Upper lobe of right lung (tissue), 1 donor: Measurements from ENCODE around the gene TMC3. TPM values are rescaled to one million over a fixed set of nuclear protein-coding genes. Genes with fewer than 3 reads are reported as not detected.

Experiments used
- ATAC-seq: fragments of 200-7000 bp; cut with Tn5 transposase; one replicate; pipeline ENCODE4 v1.9.1; 2020; ENCODE audit warnings: mild to moderate bottlenecking, moderate library complexity
- DNase-seq: peaks from one replicate; pipeline ENCODE4 v3.0.0-alpha.2; 2020
- H3K27ac ChIP-seq: fragments of 200-600 bp; one replicate; pipeline ENCODE4 v1.8.0; 2022
- H3K27me3 ChIP-seq: fragments of 200-600 bp; one replicate; pipeline ENCODE4 v1.8.0; 2022; ENCODE audit warnings: mild to moderate bottlenecking
- H3K36me3 ChIP-seq: fragments of 200-600 bp; one replicate; pipeline ENCODE4 v1.8.0; 2022
- H3K4me1 ChIP-seq: fragments of 200-600 bp; one replicate; pipeline ENCODE4 v1.8.0; 2022
- H3K4me3 ChIP-seq: fragments of 200-600 bp; one replicate; pipeline ENCODE4 v1.8.0; 2022; ENCODE audit warnings: mild to moderate bottlenecking
- H3K9me3 ChIP-seq: fragments of 200-600 bp; one replicate; pipeline ENCODE4 v1.8.0; 2022
- CTCF ChIP-seq: fragments of 200-600 bp; IDR thresholded peaks from one replicate; pipeline ENCODE4 v1.8.0; 2022; ENCODE audit warnings: antibody characterized with exemption
- intact Hi-C: fragments of 100-400 bp; cut with DNase I; formaldehyde crosslinking; loops from one replicate; pipeline ENCODE4 v1.11.0; 2022
- total RNA-seq: library from RNA; stranded (reverse); fragmentation: NEBNext Ultra II Directional; extraction: Animal tissue kit (Norgen Biotek cat#: 25700); gene quantifications from one replicate; pipeline ENCODE4 v1.2.1, GENCODE V29; 2021
- donor health status: DM: no; HTN: yes; CAD: no; lungs with severe emphysema.

The TMC3 gene
- total RNA-seq, 1 donor from 2014 or later: not detected

- intact Hi-C loops: loop anchor here (10.0 kb wide), 1 partner anchor 57 kb away; no protein-coding TSS in a partner anchor
- H3K9me3 ChIP-seq: no peaks in the 10 kb centered on the region
- H3K4me3 ChIP-seq: no peak overlapping the region
- no peak for ATAC-seq
- H3K27ac ChIP-seq: no peak overlapping the region
- H3K4me1 ChIP-seq: no peaks in the 10 kb centered on the region
- no peak for DNase-seq
- H3K27me3 ChIP-seq: no peaks in the 10 kb centered on the region
- no peak for TF ChIP-seq CTCF
- H3K36me3 ChIP-seq: no peaks in the 10 kb centered on the region
These were observed 17.6 kb upstream of the TMC3 start for GRCh38 chr15:81391657-81392056.

DNA sequence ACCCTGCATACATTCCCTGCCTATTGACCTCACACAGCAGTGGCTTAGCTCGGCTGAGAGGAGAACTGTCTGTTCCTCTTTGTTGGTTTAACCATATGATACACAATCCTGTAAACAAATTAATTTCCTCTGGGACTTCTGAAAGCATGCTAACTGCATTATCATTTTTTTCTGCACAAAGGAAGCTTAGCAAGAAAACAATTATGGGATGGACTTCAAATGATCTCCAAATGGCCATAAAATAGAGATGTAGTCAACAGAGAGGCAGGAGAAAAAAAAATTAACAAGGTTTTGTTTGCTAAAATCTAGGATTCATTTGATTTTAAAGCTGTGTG lies 14.4 kb upstream of the TMC3 start:
- intact Hi-C loops: no loop called here
- no peak for ATAC-seq
- no peak for TF ChIP-seq CTCF
- Histone ChIP-seq H3K36me3 (no peaks in the 10 kb centered on the region), H3K27ac (no peak overlapping the region), H3K27me3 (no peaks in the 10 kb centered on the region), H3K9me3 (no peaks in the 10 kb centered on the region), H3K4me1 (no peaks in the 10 kb centered on the region), H3K4me3 (no peak overlapping the region)
- DNase-seq: no peak

- ATAC-seq: no peak
- Histone ChIP-seq H3K4me3 (no peak overlapping the region), H3K27me3 (no peaks in the 10 kb centered on the region), H3K4me1 (no peaks in the 10 kb centered on the region), H3K36me3 (no peaks in the 10 kb centered on the region), H3K27ac (no peak overlapping the region), H3K9me3 (no peaks in the 10 kb centered on the region)
- no peak for DNase-seq
- intact Hi-C loops: no loop called here
- TF ChIP-seq CTCF: no peak
These were observed 13.8 kb upstream of the TMC3 start for GRCh38 chr15:81387621-81388435.

DNA sequence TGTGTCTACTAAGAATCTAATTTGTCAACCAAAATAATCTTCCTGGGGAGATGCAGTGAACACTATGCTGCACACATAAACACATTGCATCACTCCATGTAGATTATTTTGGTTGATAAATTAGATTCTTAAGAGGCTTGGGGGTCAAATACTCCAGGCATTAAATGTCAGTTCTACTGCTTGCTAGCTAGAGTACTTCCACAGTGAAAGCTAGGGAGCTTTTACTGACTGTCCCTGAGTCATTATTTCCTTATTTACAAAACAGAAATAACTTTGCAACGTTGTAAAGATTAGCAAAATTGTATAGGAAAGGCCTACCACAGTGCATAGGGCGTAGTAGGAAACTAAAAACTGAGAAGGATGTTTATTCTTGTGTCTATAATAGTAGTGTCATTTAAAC lies 12.9 kb upstream of the TMC3 start:
- H3K4me1 ChIP-seq: no peaks in the 10 kb centered on the region
- H3K4me3 ChIP-seq: no peak overlapping the region
- H3K27me3 ChIP-seq: no peaks in the 10 kb centered on the region
- H3K36me3 ChIP-seq: no peaks in the 10 kb centered on the region
- no peak for ATAC-seq
- no peak overlapping the region for H3K27ac ChIP-seq
- no peak for TF ChIP-seq CTCF
- intact Hi-C loops: no loop called here
- no peaks in the 10 kb centered on the region for H3K9me3 ChIP-seq
- no peak for DNase-seq

DNA sequence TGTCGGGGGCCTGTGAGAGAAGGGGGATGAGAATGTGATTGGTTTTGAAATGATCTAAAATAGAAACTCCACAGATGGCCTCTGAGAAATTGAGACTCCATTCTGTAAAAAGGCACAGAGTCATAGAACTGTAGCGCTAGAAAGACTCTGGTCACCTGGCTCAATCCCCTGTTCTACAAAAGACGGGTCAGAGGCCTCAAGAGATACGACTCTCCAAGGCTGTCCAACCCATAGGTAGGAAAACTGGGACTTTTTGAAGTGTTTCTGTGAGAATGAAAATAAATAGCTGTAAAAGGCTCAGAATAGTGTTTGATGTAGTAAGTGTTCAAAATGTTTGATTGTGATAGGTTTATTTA lies 11.7 kb upstream of the TMC3 start:
- H3K27ac ChIP-seq: no peak overlapping the region
- H3K27me3 ChIP-seq: no peaks in the 10 kb centered on the region
- TF ChIP-seq CTCF: no peak
- H3K9me3 ChIP-seq: no peaks in the 10 kb centered on the region
- no peak overlapping the region for H3K4me3 ChIP-seq
- no peak for DNase-seq
- H3K36me3 ChIP-seq: no peaks in the 10 kb centered on the region
- no peak for ATAC-seq
- H3K4me1 ChIP-seq: no peaks in the 10 kb centered on the region
- intact Hi-C loops: no loop called here
